SKM-1 treated with dmso at 0.1 percent for 144 hours (cell line): Measurements from ENCODE around the gene PIK3R3.

Source experiments
- DNase-seq: peaks from one replicate; lab custom pipeline; 2025; ENCODE audit not compliant: unreplicated experiment; lab: John Stamatoyannopoulos, UW

Gene PIK3R3

DNA sequence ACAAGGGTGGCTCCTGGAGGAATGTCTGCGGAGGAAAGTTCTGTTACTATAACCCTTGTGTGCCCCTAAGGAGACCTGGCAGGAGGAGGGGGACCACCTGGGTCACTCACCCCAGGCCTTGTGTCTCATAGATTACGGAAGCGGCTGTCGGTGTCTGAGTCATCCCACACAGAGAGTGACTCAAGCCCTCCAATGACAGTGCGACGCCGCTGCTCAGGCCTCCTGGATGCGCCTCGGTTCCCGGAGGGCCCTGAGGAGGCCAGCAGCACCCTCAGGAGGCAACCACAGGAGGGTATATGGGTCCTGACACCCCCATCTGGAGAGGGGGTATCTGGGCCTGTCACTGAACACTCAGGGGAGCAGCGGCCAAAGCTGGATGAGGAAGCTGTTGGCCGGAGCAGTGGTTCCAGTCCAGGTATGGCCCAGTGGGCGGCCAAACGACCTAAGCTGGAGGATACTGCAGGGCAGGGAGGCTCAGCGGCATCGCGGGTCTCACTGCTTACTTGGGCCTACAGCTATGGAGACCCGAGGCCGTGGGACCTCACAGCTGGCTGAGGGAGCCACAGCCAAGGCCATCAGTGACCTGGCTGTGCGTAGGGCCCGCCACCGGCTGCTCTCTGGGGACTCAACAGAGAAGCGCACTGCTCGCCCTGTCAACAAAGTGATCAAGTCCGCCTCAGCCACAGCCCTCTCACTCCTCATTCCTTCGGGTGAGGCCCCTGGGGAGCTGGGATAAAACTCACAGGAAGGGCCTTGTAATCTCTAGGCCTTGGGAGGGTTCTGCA is 101.4 kb downstream of the PIK3R3 start:
- no peak for DNase-seq

DNA sequence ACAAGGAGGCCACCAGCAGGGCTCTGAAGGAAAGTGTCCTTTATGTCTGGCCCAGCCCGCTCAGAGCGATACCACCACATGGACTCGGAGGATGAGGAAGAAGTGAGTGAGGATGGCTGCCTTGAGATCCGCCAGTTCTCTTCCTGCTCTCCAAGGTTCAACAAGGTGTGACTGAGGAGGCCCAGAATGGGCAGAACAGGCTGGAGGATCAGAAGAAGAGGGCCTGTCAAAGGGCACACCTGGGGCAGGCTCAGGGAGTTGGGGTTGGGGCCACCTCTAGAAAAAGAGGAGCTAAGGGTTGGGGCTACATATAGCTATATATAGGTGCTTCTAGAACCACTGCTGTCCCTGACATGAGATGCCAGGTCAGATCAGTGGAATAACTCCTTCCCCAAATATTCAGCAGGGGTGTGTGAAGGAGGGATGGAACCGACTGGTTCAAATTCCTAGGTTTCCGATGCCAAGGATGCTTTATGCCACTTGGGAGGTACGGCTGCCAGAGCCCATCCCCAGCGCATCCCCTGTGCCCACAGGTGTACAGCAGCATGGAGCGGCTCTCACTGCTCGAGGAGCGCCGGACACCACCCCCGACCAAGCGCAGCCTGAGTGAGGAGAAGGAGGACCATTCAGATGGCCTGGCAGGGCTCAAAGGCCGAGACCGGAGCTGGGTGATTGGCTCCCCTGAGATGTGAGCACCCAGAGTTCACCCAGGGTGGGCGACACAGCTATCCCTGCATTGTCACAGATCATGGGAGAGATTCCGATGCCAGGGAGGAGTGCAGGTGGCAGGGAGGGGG is 102.2 kb downstream of the PIK3R3 start:
- no peak for DNase-seq

DNA sequence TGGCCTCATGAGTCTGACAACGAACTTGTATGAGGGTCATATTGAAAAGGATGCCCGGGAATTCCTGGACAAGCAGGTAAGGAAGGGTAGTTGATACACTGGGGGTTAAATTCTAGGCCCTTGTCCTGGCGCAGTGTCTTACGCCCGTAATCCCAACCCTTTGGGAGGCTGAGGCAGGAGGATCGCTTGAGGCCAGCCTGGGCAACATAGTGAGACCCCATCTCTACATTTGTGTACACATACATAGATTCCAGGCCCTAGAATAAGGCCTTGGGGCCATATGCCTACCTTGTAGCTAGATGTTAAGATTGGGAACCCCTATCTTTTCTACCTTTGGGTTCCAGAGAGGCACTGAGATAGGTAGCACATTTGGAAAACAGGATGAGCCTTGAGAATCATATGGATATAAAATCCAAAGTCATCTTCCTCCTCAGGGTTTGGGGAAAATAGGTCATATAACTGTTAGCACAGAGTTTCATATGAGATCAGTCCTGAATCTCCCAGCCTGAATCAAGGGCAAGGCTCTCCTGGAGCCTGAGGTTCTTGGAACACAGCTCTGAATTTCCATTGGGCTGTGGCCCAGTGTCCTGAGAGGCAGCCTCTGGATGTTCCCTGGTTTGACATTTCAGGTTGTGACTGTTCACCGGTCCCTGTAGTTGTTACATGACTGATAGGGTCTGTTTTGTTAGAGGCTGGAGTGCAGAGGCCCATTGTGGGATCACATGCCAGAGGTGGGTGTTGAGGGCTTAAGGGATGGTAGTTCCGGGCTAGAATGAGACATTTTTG is 104.4 kb downstream of the PIK3R3 start:
- no peak for DNase-seq

DNA sequence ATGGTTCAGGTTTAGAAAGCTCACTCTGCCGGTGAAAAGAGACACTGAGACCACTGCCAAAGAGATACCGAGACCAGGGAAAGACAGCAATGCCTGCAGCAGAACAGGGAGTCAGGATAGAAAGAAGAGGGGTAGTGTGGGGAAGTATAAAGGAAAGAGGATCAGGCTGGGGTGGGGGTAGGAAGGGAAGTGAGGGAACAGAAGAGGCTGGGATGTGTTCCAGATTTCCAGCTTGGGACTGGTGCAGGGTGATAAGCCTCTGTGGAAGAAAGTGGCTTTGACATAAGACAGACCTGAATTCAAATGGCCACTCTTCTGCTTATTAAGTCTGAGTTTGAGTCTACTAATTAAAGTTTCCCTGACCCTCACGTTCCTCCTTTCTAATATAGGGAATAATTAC is 105.9 kb downstream of the PIK3R3 start:
- DNase-seq, result no peak

DNA sequence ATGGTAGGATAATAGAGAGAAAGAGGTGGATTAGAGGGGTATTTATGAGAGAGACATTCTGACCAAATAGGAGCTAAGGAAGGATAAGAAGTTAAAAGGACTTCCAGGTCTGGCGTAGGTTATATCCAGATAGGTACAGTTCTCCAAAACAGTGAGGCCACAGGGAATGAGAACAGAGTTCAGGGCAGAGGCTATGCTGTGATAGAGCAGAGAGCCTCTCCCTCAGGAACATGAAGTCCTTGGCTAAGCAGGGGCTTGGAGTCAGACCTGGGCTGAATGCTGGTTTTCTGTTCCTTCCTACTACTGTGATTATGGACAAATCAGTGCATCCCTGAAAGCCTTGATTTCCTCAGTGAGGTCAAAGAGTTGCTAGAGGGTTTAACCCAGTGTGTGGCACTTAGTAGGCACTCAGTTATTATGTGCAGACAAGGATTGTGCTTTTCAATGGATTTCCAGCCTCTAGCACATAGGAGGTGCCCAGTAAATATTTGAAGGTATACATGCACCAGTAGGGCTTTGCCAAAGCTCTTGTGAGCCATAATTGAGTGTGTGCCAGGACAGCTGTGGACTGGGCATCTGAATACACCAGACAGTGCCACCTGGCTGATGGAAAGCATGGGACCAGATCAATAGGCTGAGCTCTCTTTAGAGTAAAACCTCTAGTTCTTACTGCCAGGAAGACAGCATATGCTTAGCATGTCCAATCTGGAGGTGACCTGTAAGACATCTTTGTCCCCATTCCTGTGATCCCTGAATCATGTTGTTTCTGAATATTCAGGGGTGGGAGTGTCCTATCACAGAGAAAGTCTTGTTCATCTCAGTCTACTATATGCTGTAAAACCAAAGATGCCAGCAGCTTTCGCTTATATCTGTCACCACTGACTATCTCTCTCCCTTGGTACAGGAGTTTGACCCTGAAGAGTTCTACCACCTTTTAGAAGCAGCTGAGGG is 111.1 kb downstream of the PIK3R3 start:
- no peak for DNase-seq

DNA sequence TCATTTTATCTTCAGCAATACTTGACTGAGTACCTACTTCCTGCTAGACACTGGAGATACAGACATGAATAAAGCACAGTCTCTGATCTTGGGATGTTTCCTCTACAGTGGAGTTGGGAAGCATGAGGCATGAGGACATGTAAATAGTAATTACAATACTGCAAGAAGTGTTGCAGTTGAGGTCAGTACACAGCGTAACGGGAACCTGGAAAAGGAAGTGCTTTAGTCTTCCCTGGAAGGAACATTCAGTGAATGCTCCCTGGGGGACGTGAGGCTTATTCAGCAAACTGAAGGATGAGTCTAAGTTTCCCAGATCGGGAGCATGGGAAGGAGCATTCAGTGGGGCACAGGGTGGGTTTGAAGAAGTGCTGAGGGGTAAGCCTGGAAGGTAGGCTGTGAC is 112.4 kb downstream of the PIK3R3 start:
- DNase-seq, result no peak

DNA sequence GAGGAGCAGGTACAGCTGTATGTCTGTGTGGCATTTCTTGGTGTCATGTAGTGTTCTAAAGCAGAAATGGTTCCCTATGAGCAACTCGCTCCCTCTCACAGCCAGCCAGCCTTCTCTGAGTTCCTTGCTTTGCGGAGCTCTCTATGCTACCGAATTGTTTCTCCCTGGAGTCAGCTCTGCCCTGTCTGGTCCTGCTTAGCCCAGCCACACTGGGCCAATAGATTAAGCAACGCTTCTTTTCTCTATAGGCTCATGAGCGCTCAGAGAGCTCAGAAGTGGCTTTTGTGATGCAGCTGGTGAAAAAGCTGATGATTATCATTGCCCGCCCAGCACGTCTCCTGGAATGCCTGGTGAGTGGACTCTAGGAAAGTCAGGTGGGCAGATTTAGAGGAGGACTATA is 113.1 kb downstream of the PIK3R3 start:
- DNase-seq, result no peak

DNA sequence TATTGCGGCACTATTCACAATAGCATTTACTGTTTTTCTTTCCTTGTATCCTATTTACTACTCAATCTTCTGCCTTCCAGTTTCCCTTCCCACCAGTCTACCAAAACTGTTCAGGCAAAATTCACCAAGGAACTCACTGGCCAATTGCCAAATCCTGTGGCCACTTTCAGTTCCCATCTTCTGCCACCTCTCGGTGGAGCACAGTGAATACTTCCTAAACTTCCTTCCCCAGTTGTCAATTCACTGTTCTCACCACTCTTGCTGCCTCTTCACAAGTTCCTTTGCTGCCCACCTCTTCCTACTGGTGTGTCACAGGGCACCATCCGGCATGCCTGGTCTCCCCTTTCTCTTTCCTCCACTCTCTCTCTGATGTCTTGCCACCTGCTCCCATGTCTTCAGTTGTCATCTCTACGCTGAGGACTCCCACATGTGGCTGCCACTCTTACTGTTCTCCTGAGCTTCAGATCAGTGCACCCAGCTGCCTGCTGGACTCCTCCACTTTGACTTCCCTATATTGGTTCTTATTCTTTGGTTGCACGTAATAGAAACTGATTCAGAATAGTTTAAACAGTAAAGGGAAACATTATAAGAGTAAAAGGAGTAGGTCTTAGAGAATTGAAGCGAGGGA is 114.4 kb downstream of the PIK3R3 start:
- peak; percentile 40 for DNase-seq

DNA sequence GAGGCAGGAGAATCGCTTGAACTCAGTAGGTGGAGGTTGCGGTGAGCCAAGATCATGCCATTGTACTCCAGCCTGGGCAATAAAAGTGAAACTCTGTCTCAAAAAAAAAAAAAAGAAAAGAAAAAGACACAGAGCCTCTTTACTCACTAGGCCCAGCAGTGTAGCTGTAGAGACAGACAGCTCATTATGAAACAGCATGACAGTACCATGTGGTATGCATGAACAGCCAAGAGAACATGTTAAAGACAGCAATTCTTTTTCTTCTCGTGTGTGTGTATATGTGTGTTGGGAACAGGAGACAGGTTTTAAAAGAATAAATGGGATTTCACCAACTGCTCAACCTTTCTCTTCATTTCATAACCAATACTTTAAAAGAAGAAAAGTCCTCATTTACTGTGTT is 118.8 kb downstream of the PIK3R3 start:
- DNase-seq, result no peak

DNA sequence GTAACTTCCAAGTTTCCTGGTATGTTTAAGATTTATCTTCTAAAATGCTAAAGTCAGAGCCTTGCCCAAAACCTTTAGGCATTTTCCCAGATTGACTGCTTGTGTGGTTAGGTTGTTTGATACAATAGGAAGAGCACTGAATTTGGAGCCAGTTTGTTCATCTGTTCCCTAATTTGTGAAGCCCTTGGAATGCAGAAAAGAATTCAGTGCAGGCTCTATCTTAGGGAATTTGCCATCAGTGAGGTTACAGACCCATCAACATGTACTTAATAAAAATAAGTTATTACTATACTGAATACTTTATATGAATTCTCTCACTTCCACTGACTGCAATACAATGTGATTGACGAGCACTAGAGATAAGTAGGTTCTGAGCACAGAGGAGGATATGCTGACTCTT is 120.2 kb downstream of the PIK3R3 start:
- no peak for DNase-seq

DNA sequence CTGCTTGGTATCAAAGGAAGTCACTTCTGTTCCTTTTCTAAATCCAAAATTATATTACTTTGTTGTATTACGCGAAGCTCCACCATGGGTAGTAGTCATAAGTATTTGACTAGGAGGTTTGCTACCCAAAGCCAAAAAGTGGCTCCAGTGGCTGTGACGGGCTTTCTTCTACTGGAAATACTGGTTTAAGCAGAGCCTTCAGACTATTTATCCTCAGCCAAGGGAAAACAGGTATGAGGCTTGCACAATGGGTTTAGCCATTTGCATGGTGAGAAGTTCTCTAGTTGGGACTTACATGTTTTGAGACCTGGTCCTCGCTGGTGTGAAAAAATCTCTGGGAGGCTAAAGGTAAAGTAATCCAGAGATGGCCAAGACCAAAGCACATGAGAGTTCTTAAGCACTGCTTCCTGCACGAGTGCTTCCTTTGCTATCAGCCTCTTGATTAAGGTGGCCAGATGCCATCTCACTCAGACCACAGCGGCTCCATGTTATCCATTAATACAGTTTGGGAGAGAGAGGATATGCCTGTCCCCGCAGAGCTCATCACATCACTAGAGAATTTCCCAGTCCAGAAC is 121.2 kb downstream of the PIK3R3 start:
- DNase-seq, result no peak

DNA sequence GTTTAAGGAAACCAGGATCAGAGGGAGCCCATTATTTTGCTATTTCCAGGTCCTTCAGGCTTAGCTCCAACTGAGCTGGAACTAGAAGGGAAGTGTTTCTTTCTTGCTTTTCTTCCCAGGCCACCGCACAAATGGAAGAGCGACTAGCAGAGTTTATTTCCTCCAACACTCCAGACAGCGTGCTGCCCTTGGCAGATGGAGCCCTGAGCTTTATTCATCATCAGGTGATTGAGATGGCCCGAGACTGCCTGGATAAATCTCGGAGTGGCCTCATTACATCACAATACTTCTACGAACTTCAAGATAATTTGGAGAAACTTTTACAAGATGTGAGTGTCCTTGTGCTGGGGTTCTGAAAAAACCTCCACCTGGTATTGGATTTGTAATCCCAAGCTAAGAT is 121.8 kb downstream of the PIK3R3 start:
- no peak for DNase-seq

DNA sequence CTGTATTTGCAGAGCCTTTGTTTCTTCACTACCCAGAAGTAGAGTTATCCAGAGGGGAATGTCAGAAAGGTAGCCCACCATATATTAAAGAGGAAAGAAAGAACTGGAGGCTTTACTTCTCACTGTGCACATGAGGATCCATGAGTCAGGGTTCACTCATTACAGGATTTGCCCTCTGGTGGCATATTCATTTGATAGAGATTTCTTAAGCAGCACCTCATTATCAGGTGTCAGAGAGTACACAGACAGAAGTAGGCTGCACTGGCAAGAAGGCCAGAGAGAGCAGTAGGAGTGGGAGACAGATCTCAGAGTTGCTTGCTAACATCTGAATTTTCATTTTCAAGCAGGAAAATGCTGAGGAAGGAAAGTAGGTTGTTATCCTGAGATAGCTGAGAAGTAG is 123.8 kb downstream of the PIK3R3 start:
- no peak for DNase-seq

DNA sequence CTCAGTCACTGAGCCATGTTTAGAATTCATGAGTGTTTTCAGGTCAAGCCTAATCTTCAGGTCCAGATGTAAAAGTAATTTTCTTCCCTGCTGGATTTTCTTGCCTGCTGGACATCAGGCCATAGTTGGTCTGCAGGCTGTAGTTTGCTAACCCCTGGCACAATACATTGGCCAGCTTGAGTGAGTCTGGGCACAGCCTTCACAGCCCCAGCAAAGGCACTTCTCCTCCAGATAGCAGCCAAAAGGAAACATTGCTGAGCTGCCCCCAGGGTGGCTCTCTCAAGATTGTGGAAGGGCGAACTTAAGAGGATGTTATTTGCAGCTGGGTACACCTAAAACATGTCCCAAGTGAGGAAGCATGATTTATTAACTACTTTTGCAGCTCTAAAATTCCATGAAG is 126.8 kb downstream of the PIK3R3 start:
- DNase-seq, result no peak

DNA sequence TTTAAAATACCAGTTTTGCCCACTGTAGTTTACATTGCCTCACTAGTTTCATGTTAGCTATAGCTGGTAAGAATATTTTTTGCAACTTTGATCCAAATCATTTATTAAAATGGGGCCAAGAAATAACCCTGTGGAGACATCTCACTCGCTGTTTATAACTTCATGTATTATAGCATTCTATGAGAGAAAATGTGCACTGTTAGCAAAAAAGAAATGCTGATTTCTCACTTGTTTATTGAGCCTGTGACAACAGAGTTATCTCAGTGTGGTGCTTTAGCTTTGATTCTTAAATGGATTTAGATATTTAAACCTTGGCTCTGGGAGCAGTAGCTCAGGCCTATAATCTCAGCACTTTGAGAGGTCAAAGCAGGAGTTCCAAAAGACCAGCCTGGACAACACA is 127.9 kb downstream of the PIK3R3 start:
- DNase-seq, result no peak

DNA sequence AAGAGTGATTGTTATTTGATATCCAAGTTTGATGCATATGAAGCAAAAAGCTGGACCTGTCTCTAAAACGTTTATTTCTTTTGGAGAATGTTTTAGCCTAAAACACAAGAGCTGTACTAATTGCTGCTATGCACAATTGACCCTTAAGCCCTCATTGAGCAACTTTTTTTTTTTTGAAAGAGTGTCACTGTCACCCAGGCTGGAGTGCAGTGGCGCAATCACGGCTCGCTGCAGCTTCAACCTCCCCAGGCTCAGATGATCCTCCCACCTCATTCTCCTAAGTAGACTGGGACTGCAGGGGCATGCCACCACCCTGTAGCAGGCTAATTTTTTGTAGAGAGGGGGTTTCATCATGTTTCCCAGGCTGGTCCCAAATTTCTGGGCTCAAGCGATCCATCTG is 129.1 kb downstream of the PIK3R3 start:
- DNase-seq, result peak; percentile 40

DNA sequence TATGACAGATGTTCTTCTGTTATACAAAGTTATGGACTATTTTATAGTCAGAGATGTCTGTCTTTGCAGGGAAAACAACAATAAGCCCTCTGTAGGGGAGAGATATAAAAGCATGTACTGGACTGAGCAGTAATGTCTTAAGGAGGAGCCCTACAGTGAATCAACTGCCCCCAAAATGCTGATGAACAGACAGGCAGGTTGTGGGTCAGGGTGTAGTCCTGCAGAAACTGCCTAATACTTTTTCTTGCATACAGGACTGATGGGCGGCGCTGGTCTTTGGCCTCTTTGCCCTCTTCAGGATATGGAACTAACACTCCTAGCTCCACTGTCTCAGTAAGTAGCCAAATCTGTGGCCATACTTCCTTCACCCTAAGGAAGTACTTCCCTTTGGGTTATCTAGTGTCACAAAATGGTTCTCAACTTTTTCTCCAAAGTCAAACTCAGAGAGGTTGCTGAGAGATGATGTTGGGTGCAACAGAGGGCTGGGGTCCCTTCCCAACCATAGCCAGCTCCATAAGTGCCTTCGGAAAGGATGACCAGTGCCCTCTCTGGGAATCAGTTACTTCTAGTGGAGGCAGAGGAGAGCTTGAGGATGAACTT is 129.8 kb downstream of the PIK3R3 start:
- no peak for DNase-seq

DNA sequence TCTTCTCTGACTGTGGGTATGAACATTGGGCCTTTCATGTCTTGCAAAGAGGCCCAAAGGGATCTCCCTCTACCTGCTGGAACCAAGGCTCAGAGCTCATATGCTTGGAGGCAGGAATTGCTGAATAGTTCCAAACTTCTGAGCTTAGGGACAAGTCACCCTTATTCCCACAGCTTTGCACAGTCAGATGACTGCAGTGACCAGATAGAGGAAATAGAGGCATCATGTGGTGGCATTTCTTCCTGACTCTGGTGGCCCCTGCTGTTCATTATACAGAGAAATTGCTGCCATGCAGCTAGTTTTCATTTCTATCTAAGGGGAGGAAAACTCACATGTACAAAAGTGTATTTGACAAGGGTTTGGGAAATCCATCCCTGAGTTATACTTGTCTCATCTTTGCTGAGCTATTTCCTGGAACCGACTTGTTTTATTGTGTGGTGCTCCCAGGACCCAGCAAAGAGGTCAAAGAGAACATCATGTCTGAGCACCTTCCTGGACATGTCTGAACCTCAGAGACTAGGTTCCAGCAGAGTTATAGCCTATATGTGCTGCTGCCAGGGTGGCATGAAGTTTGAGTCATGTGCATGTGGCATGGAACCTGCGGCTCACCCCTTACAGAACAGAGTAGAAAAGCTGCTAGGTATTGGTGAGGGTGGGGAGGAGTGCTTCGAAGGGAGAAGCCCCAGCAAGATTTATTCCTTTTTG is 131.2 kb downstream of the PIK3R3 start:
- DNase-seq, result no peak

DNA sequence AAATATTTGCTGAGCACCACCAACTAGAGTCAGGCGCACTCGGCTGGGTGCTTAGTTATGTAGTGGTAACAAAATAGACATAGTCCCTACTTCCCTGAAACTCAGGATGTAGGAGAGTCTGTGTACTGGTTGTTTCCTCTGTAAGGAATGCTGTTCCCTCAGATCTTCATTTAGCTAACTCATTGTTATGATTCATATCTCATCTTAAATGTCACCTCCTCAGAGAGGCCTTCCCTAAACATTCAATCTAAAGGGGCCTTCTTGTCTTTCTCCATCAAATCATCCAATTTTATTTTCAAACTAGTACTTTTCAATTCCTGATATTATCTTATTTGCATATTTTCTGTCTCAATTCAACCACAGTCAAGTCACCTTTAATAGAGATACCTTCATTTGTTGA is 132.9 kb downstream of the PIK3R3 start:
- no peak for DNase-seq
